Fibroblast of lung (primary cell): ENCODE measurements around the gene FAM107B. TPM values are rescaled to one million over a fixed set of nuclear protein-coding genes. Genes with fewer than 3 reads are reported as not detected.

Experiments used
- DNase-seq, 2 donors: peaks; one replicate each; pipeline versions ENCODE4 v3.0.0 to v3.0.0-alpha.2; 2010; ENCODE audit warnings: low read depth in 2 of 2
- H2AFZ ChIP-seq: 2 replicates; pipeline ENCODE4 v1.5.1; 2012; ENCODE audit warnings: low read length, control low read depth, inconsistent platforms
- H3K27ac ChIP-seq: 2 replicates; pipeline ENCODE4 v1.5.1; 2011; ENCODE audit warnings: low read length, control low read depth; ENCODE audit not compliant: insufficient read depth
- H3K27me3 ChIP-seq: 2 replicates; pipeline ENCODE4 v1.5.1; 2011; ENCODE audit warnings: mild to moderate bottlenecking, low read length; ENCODE audit not compliant: control insufficient read depth, insufficient read depth
- H3K36me3 ChIP-seq: 2 replicates; pipeline ENCODE4 v1.5.1; 2011; ENCODE audit warnings: low read length; ENCODE audit not compliant: control insufficient read depth, insufficient read depth
- H3K4me1 ChIP-seq: 2 replicates; pipeline ENCODE4 v1.5.1; 2011; ENCODE audit warnings: low read length; ENCODE audit not compliant: control insufficient read depth, insufficient read depth; ENCODE audit errors: extremely low read depth
- H3K4me2 ChIP-seq: 2 replicates; pipeline ENCODE4 v1.5.1; 2011; ENCODE audit warnings: low read length, control low read depth; ENCODE audit not compliant: insufficient read depth; ENCODE audit errors: extremely low read depth
- H3K4me3 ChIP-seq, 4 experiments: fragments of 200-600 bp in 1 of 4; sonication (generic) in 1 of 4; replicated peaks in 1 of 4; 2 replicates each; pipeline ENCODE4 v1.5.1; 2011 to 2016; ENCODE audit warnings: low read length in 4 of 4, low read depth in 3 of 4, mild to moderate bottlenecking in 3 of 4, control low read depth in 2 of 4, inconsistent platforms in 1 of 4, mixed read lengths in 1 of 4; ENCODE audit not compliant: insufficient read depth in 1 of 4; ENCODE audit errors: control extremely low read depth in 1 of 4
- H3K79me2 ChIP-seq: 2 replicates; pipeline ENCODE4 v1.5.1; 2012; ENCODE audit warnings: mild to moderate bottlenecking, low read length, inconsistent platforms; ENCODE audit not compliant: control insufficient read depth, insufficient read depth
- H3K9ac ChIP-seq: 2 replicates; pipeline ENCODE4 v1.5.1; 2011; ENCODE audit warnings: mild to moderate bottlenecking, low read length, control low read depth; ENCODE audit not compliant: insufficient read depth
- H3K9me3 ChIP-seq: 2 replicates; pipeline ENCODE4 v1.5.1; 2012; ENCODE audit warnings: low read depth, low read length; ENCODE audit not compliant: control insufficient read depth, insufficient read depth
- H4K20me1 ChIP-seq: 2 replicates; pipeline ENCODE4 v1.5.1; 2011; ENCODE audit warnings: low read length; ENCODE audit not compliant: control insufficient read depth, insufficient read depth; ENCODE audit errors: extremely low read depth
- EZH2 ChIP-seq: IDR thresholded peaks from 2 replicates; pipeline ENCODE4 v1.5.1; 2012; ENCODE audit warnings: low read length, control low read depth, mild to moderate bottlenecking; ENCODE audit errors: missing control alignments
- polyA plus RNA-seq, 2 donors: library from polyadenylated mRNA; depleted of rRNA in 1 of 2; stranded (reverse) in 1 of 2; unstranded in 1 of 2; fragments of >200 nt; gene quantifications; 2 replicates each; pipeline ENCODE4 v1.2.1, GENCODE V29; 2011 to 2012; ENCODE audit warnings: missing spikeins in 1 of 2
- total RNA-seq: library from RNA; depleted of rRNA; stranded (reverse); fragments of >200 nt; gene quantifications from 2 replicates; pipeline ENCODE4 v1.2.1, GENCODE V29; 2014
- TF ChIP-seq, protein P1 (sequence below), 2 donors: IDR thresholded peaks in 1 of 2; conservative IDR thresholded peaks in 1 of 2; 1 replicate in 1 of 2; 2 replicates in 1 of 2; pipeline ENCODE4 v1.5.1; 2011 to 2012; ENCODE audit warnings: low read length in 2 of 2, control low read depth in 1 of 2, inconsistent platforms in 1 of 2, low read depth in 1 of 2, mild to moderate bottlenecking in 1 of 2

Gene FAM107B
- total and polyA plus RNA-seq, 2 donors (not counting 1 experiment from before 2014, with no cell fraction given): 29.0 to 36.0 TPM

DNA sequence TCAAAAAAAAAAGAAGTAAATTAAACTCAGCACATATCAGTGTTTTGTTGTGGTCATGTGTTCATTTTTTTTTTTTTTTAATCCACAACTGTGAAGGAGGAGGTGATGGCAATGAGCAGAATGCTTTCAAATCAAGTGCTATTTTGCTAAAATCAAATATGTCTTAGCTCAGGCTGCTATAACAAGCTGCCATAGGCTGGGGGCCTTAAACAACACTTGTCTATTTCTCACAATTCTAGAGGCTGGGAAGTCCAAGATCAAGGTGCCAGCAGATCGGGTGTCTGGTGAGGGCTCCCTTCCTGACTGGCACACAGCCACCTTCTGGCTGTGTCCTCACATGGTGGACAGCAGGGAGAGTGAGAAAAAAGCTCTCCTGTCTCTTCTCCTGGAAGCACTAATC lies 203.9 kb downstream of the FAM107B start:
- H3K27me3 ChIP-seq: no peaks in the 10 kb centered on the region
- H3K36me3 ChIP-seq: peaks cover 2% of the 10 kb centered on the region
- TF ChIP-seq, protein P1, sequence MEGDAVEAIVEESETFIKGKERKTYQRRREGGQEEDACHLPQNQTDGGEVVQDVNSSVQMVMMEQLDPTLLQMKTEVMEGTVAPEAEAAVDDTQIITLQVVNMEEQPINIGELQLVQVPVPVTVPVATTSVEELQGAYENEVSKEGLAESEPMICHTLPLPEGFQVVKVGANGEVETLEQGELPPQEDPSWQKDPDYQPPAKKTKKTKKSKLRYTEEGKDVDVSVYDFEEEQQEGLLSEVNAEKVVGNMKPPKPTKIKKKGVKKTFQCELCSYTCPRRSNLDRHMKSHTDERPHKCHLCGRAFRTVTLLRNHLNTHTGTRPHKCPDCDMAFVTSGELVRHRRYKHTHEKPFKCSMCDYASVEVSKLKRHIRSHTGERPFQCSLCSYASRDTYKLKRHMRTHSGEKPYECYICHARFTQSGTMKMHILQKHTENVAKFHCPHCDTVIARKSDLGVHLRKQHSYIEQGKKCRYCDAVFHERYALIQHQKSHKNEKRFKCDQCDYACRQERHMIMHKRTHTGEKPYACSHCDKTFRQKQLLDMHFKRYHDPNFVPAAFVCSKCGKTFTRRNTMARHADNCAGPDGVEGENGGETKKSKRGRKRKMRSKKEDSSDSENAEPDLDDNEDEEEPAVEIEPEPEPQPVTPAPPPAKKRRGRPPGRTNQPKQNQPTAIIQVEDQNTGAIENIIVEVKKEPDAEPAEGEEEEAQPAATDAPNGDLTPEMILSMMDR (conservative IDR thresholded peaks at IDR 0.05 in 1 of 2, IDR thresholded peaks at IDR 0.05 in 1 of 2; ENCODE audit: low read depth in 1 of 2, low read length in 2 of 2): no peak
- TF ChIP-seq EZH2: no peak
- H3K4me1 ChIP-seq: peaks cover 9% of the 10 kb centered on the region
- DNase-seq: no peak
- H3K9ac ChIP-seq: no peak overlapping the region
- peaks cover 79% of the 10 kb centered on the region for H3K79me2 ChIP-seq
- no peak overlapping the region for H3K4me2 ChIP-seq
- no peak overlapping the region for H2AFZ ChIP-seq
- no peak overlapping the region for H3K4me3 ChIP-seq
- no peaks in the 10 kb centered on the region for H3K9me3 ChIP-seq
- H3K27ac ChIP-seq: no peak overlapping the region
- no peaks in the 10 kb centered on the region for H4K20me1 ChIP-seq

DNA sequence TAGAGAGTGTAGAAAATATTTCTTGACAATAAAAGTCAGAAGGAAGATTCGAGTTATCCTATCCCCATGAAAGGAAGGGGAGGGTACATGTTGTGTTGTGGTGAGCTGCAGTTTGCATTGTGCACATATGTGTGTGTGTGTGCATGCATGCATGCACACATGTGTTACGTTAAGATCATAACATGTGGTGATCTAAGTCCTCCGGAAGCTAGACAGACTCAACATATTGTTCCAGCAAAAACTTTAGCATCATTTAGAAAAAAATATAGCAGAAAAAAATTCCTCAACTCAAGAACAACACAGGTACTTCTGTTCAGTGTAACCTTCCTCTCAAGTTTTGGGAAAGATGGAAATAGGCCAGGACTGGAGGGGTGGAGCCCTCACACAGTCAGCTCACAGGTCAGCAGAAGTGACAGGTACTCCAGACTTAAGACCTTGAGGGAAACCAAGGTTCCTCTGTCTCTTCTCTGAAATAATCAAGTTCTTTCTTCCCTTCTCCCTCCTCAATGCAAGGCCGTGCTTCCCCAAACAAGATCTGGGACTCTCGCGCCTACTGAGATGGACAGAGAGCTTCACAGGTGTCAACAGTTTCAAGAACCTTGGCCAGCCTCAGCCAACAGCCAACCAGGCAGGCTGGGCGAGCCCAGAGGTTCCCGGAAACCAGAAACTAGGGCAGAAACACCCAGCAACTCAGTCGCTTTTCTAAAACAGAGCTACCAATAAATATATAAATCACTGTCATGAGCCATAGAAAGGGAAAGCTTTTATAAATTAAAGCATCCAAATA lies 205.2 kb downstream of the FAM107B start:
- no peak overlapping the region for H3K27ac ChIP-seq
- no peaks in the 10 kb centered on the region for H3K9me3 ChIP-seq
- DNase-seq: no peak
- peaks cover 67% of the 10 kb centered on the region for H3K79me2 ChIP-seq
- H3K9ac ChIP-seq: no peak overlapping the region
- no peaks in the 10 kb centered on the region for H3K27me3 ChIP-seq
- no peak overlapping the region for H3K4me2 ChIP-seq
- H3K4me1 ChIP-seq: peaks cover 9% of the 10 kb centered on the region
- TF ChIP-seq EZH2: no peak
- TF ChIP-seq, protein P1 (conservative IDR thresholded peaks at IDR 0.05 in 1 of 2, IDR thresholded peaks at IDR 0.05 in 1 of 2; ENCODE audit: low read depth in 1 of 2, low read length in 2 of 2): no peak
- peaks cover 2% of the 10 kb centered on the region for H3K36me3 ChIP-seq
- no peak overlapping the region for H3K4me3 ChIP-seq
- H4K20me1 ChIP-seq: no peaks in the 10 kb centered on the region
- H2AFZ ChIP-seq: no peak overlapping the region

DNA sequence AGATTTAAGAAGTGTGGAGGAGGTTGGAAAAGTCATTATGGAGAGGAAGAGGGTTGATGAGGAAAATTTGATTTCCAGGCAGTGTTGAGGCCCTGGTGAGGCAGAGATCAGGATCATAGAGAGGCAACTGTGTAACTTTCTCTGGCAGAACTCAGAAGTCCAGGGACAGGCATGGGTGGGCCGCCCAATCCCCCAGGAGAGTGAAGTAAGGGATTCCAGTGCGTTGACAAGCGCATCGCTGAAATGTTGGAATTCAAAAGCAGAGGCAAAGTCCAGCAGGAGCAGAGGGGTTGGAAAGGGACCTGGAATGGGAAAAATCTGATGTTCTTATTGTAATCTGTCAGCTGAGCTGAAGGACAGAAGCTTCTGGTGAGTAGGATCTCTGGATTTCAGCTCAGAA lies 207.3 kb downstream of the FAM107B start:
- Histone ChIP-seq H4K20me1 (no peaks in the 10 kb centered on the region), H3K27ac (no peak overlapping the region), H3K4me1 (peaks cover 7% of the 10 kb centered on the region), H3K9me3 (no peaks in the 10 kb centered on the region), H3K79me2 (peaks cover 64% of the 10 kb centered on the region), H3K4me3 (no peak overlapping the region), H3K9ac (no peak overlapping the region), H2AFZ (no peak overlapping the region), H3K27me3 (no peaks in the 10 kb centered on the region), H3K4me2 (no peak overlapping the region), H3K36me3 (peaks cover 2% of the 10 kb centered on the region)
- no peak for DNase-seq
- TF ChIP-seq, protein P1 (conservative IDR thresholded peaks at IDR 0.05 in 1 of 2, IDR thresholded peaks at IDR 0.05 in 1 of 2; ENCODE audit: low read depth in 1 of 2, low read length in 2 of 2): no peak
- TF ChIP-seq EZH2: no peak
